HL-60 (cell line): ENCODE data around the gene ALKBH7.

Experiments used
- DNase-seq, 2 experiments: peaks; one replicate each; pipeline ENCODE4 v3.0.0-alpha.2; 2010 to 2020; ENCODE audit warnings: low read depth in 1 of 2, low spot score in 1 of 2
- H3K27ac ChIP-seq: fragments of 250-450 bp; sonication (Bioruptor Pico); replicated peaks from 2 replicates; pipeline ENCODE4 v1.5.1; 2020; ENCODE audit warnings: mild to moderate bottlenecking, moderate library complexity
- H3K27me3 ChIP-seq: fragments of 250-450 bp; sonication (Bioruptor Pico); 2 replicates; pipeline ENCODE4 v1.5.1; 2021; ENCODE audit warnings: mild to moderate bottlenecking, moderate library complexity; ENCODE audit not compliant: insufficient read depth, poor library complexity, severe bottlenecking
- H3K4me3 ChIP-seq: replicated peaks from 2 replicates; pipeline ENCODE4 v1.5.1; 2011; ENCODE audit warnings: mild to moderate bottlenecking, control low read depth, low read length; ENCODE audit not compliant: insufficient read depth
- CTCF ChIP-seq: IDR thresholded peaks from one replicate; pipeline ENCODE4 v1.5.1; 2011; ENCODE audit warnings: low read length, control low read depth, inconsistent platforms; ENCODE audit not compliant: insufficient read depth
- GABPA ChIP-seq: IDR thresholded peaks from 2 replicates; pipeline ENCODE4 v1.6.1; 2012; ENCODE audit warnings: low read depth
- POLR2AphosphoS5 ChIP-seq: IDR thresholded peaks from 2 replicates; pipeline ENCODE4 v1.6.1; 2012; ENCODE audit warnings: low read depth
- REST ChIP-seq: IDR thresholded peaks from 2 replicates; pipeline ENCODE4 v1.6.1; 2012; ENCODE audit warnings: low read depth; ENCODE audit not compliant: insufficient replicate concordance
- SPI1 ChIP-seq: IDR thresholded peaks from 2 replicates; pipeline ENCODE4 v1.6.1; 2012; ENCODE audit warnings: low read depth, mild to moderate bottlenecking, borderline replicate concordance

Gene ALKBH7

GRCh38 chr19:6393074-6393982 lies 20.7 kb downstream of the ALKBH7 start, which contains the start of gene GTF2F1:
TSS of gene GTF2F1 (minus strand) at chr19:6393164. CDS start at chr19:6392995, 169 bp downstream.
- peak; percentile 92 for DNase-seq
- Histone ChIP-seq H3K27me3 (no peaks in the 10 kb centered on the region), H3K4me3 (peak within 1 kb of the TSS; percentile 98), H3K27ac (peak within 1 kb of the TSS; percentile 83)
- peak; percentile 34; the same call in 1 of the 2 replicates for TF ChIP-seq POLR2AphosphoS5
- TF ChIP-seq CTCF, result no peak
- no peak for TF ChIP-seq REST
- no peak for TF ChIP-seq SPI1
- peak; percentile 86 for TF ChIP-seq GABPA

- Histone ChIP-seq H3K27ac (peak overlapping the region; percentile 83), H3K4me3 (peak overlapping the region; percentile 98), H3K27me3 (no peaks in the 10 kb centered on the region)
- TF ChIP-seq CTCF (no peak), GABPA (no peak), SPI1 (no peak), POLR2AphosphoS5 (no peak), REST (no peak)
- peak in 1 of 2 experiments; percentile 75 for DNase-seq
Measured at GRCh38 chr19:6393983-6394412, 21.4 kb downstream of the ALKBH7 start.

GRCh38 chr19:6394831-6395230 lies 22.2 kb downstream of the ALKBH7 start:
- Histone ChIP-seq H3K4me3 (no peak overlapping the region), H3K27ac (no peak overlapping the region), H3K27me3 (no peaks in the 10 kb centered on the region)
- no peak for DNase-seq
- TF ChIP-seq SPI1 (no peak), CTCF (no peak), REST (no peak), GABPA (no peak), POLR2AphosphoS5 (no peak)
